Keratinocyte (primary cell): ENCODE data around the gene ATN1. TPM values are rescaled to one million over a fixed set of nuclear protein-coding genes. Genes with fewer than 3 reads are reported as not detected.

Experiments used
- DNase-seq: peaks from one replicate; pipeline ENCODE4 v3.0.0-alpha.2; 2011; ENCODE audit warnings: low read depth, missing footprints, low spot score
- FAIRE-seq: peaks from 2 replicates; lab custom pipeline; 2011; peaks lifted over from hg19 to GRCh38; lab: Jason Lieb, UNC
- H2AFZ ChIP-seq: 2 replicates; pipeline ENCODE4 v1.6.0; 2012; ENCODE audit warnings: low read length, control low read depth, inconsistent platforms; ENCODE audit not compliant: control insufficient read depth
- H3K27ac ChIP-seq: 2 replicates; pipeline ENCODE4 v1.5.1; 2011; ENCODE audit warnings: low read length; ENCODE audit not compliant: control insufficient read depth, insufficient read depth
- H3K27me3 ChIP-seq: 3 replicates; pipeline ENCODE4 v1.6.0; 2011; ENCODE audit warnings: low read length; ENCODE audit not compliant: control insufficient read depth, insufficient read depth; ENCODE audit errors: extremely low read depth
- H3K36me3 ChIP-seq, 2 experiments: 2 replicates in 1 of 2; 3 replicates in 1 of 2; pipeline ENCODE4 v1.5.1; 2011; ENCODE audit warnings: low read length in 2 of 2, mild to moderate bottlenecking in 1 of 2; ENCODE audit not compliant: control insufficient read depth in 2 of 2, insufficient read depth in 2 of 2; ENCODE audit errors: extremely low read depth in 1 of 2
- H3K4me1 ChIP-seq: 3 replicates; pipeline ENCODE4 v1.5.1; 2011; ENCODE audit warnings: low read length; ENCODE audit not compliant: control insufficient read depth, insufficient read depth; ENCODE audit errors: extremely low read depth
- H3K4me2 ChIP-seq: 3 replicates; pipeline ENCODE4 v1.6.0; 2011; ENCODE audit warnings: low read depth, low read length; ENCODE audit not compliant: control insufficient read depth, insufficient read depth; ENCODE audit errors: extremely low read depth
- H3K4me3 ChIP-seq, 3 experiments: fragments of 200-600 bp in 1 of 3; sonication (generic) in 1 of 3; 2 replicates in 2 of 3; 3 replicates in 1 of 3; pipeline ENCODE4 v1.5.1; 2011 to 2016; ENCODE audit warnings: low read length in 3 of 3, mild to moderate bottlenecking in 3 of 3, control low read depth in 2 of 3, inconsistent platforms in 1 of 3, low read depth in 1 of 3, mixed read lengths in 1 of 3, mixed run types in 1 of 3, moderate library complexity in 1 of 3; ENCODE audit not compliant: control insufficient read depth in 2 of 3, insufficient read depth in 2 of 3; ENCODE audit errors: extremely low read depth in 1 of 3
- H3K79me2 ChIP-seq: 2 replicates; pipeline ENCODE4 v1.6.0; 2012; ENCODE audit warnings: low read length; ENCODE audit not compliant: control insufficient read depth, insufficient read depth
- H3K9ac ChIP-seq: 3 replicates; pipeline ENCODE4 v1.6.0; 2011; ENCODE audit warnings: low read length; ENCODE audit not compliant: control insufficient read depth, insufficient read depth; ENCODE audit errors: extremely low read depth
- H3K9me1 ChIP-seq: 3 replicates; pipeline ENCODE4 v1.6.0; 2011; ENCODE audit warnings: low read length; ENCODE audit not compliant: control insufficient read depth, insufficient read depth; ENCODE audit errors: extremely low read depth
- H3K9me3 ChIP-seq: 2 replicates; pipeline ENCODE4 v1.5.1; 2012; ENCODE audit warnings: low read depth, low read length; ENCODE audit not compliant: control insufficient read depth
- H4K20me1 ChIP-seq: 3 replicates; pipeline ENCODE4 v1.6.0; 2011; ENCODE audit warnings: low read length; ENCODE audit not compliant: control insufficient read depth, insufficient read depth; ENCODE audit errors: extremely low read depth
- EZH2 ChIP-seq: IDR thresholded peaks from one replicate; pipeline ENCODE4 v1.6.1; 2012; ENCODE audit warnings: inconsistent platforms, mild to moderate bottlenecking, low read length, moderate library complexity
- dilution Hi-C: fragments of 300-500 bp; cut with MboI; formaldehyde crosslinking; loops from one replicate; pipeline ENCODE4 v1.7.0; 2020; ENCODE audit warnings: low sequenced_read_pairs; ENCODE audit not compliant: extremely low pct_ligation_motif_present
- polyA plus RNA-seq, 5 experiments: library from polyadenylated mRNA; depleted of rRNA in 3 of 5; stranded (reverse) in 3 of 5; stranded (forward) in 1 of 5; unstranded in 1 of 5; fragments of >200 nt; gene quantifications; 1 replicate in 1 of 5; 2 replicates in 3 of 5; 3 replicates in 1 of 5; pipeline versions ENCODE4 v1.2.1 to v1.2.3, GENCODE V29; 2011 to 2012; ENCODE audit warnings: missing spikeins in 2 of 5, low read depth in 1 of 5, low replicate concordance in 1 of 5
- TF ChIP-seq, protein P1 (sequence below), 3 experiments: IDR thresholded peaks in 1 of 3; conservative IDR thresholded peaks in 1 of 3; optimal IDR thresholded peaks in 1 of 3; 2 replicates in 2 of 3; 3 replicates in 1 of 3; pipeline versions ENCODE3 to v1.5.1; 2011; ENCODE audit warnings: low read length in 3 of 3, mild to moderate bottlenecking in 3 of 3, moderate library complexity in 2 of 3, control low read depth in 1 of 3, inconsistent platforms in 1 of 3; ENCODE audit not compliant: insufficient read depth in 2 of 3; ENCODE audit errors: extremely low read depth in 1 of 3

The ATN1 gene
- polyA plus RNA-seq, 1 donor (not counting 4 experiments of a cell fraction or from before 2014, with no cell fraction given), result 6.2 TPM

DNA sequence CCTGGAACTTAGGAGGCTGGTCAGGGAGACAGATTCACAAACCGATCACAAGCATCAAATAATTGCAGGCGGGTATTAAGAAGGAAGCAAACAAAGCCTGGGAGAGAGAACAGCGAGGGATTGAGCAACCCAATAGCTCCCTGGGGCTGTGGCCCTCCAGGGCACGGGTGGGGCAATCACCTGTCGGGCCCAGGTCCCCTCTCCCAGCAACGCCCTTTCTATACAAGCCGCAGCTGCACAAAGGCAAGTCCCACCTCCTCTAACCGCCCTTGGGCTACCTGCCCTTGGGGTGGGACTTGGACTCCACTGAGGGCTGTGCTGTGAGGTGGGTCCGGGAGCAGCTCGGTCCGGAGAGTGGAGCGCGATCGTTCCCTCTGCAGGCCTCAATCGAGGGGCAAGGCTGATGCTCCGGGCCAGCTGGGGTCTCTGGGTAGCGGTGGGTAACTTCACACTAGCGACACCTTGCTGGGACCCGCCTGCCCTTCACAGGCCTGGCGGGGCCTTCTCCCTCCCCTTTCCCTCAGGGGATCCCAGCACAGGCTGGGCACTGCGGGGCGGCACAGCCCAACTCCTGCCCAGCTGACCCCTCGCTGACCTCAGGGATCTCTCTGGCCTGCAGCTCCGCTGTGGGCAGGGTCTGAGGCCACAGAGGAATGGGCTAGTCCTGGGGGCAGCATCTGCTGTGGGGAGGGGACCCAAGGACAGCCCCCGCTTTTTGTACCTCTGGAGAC, 34.7 kb downstream of the ATN1 start:
- Histone ChIP-seq H3K4me3 (peak overlapping the region; percentile 80 to 94 (median 81)), H2AFZ (peak overlapping the region; percentile 61), H3K9me1 (peaks cover 3% of the 10 kb centered on the region), H3K9me3 (no peaks in the 10 kb centered on the region), H3K27me3 (no peaks in the 10 kb centered on the region), H3K36me3 (peaks cover 16 to 29% of the 10 kb centered on the region in 2 experiments), H3K9ac (peak overlapping the region; percentile 99), H3K4me1 (peaks cover 53% of the 10 kb centered on the region), H3K27ac (peak overlapping the region; percentile 95), H4K20me1 (peaks cover 8% of the 10 kb centered on the region), H3K4me2 (peak overlapping the region; percentile 86), H3K79me2 (peaks cover 42% of the 10 kb centered on the region)
- dilution Hi-C loops, result no loop called here
- FAIRE-seq (no peak), DNase-seq (no peak)
- TF ChIP-seq EZH2, result no peak
- TF ChIP-seq, protein P1, sequence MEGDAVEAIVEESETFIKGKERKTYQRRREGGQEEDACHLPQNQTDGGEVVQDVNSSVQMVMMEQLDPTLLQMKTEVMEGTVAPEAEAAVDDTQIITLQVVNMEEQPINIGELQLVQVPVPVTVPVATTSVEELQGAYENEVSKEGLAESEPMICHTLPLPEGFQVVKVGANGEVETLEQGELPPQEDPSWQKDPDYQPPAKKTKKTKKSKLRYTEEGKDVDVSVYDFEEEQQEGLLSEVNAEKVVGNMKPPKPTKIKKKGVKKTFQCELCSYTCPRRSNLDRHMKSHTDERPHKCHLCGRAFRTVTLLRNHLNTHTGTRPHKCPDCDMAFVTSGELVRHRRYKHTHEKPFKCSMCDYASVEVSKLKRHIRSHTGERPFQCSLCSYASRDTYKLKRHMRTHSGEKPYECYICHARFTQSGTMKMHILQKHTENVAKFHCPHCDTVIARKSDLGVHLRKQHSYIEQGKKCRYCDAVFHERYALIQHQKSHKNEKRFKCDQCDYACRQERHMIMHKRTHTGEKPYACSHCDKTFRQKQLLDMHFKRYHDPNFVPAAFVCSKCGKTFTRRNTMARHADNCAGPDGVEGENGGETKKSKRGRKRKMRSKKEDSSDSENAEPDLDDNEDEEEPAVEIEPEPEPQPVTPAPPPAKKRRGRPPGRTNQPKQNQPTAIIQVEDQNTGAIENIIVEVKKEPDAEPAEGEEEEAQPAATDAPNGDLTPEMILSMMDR (optimal IDR thresholded peaks at IDR 0.05 in 1 of 3, IDR thresholded peaks at IDR 0.05 in 1 of 3, conservative IDR thresholded peaks at IDR 0.05 in 1 of 3; ENCODE audit: extremely low read depth in 1 of 3, insufficient read depth in 2 of 3, low read length in 3 of 3), result no peak

DNA sequence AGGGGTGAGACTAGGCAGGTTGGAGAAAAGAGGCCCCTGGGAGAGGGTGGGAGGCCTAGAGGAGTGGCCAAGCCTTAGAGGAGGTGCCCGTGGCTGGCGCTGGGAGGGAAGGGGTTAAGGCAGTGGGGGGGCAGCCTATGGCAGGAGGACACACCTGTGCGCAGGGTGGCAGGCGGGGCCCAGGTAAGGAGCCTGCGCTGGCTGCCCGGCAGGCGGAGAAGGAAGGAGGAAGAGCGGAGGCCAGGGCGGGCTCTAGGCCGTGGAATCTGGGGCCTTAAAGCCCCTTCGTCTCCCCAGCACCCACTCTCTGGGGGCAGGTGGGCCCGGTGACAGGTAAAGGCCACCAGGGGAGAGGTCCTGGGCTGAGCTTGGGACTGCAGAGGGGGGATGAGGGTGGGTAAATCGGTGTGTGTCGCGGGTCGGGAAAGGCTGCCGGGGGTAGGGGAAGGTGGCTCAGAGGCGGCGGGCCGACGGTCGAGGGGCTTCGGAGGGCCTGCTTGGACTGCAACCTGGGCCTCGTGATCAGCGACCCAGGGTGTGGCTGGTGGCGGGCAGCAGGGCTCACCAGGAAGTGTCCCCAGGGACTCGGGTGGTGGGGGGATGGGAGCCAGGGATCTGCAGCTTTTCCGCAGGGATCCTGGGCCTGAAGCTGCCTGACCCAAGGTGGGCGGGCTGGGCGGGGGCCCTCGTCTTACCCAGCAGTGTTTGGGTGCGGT, 35.4 kb downstream of the ATN1 start:
- Histone ChIP-seq H3K4me3 (peak overlapping the region; percentile 80 to 94 (median 81)), H3K36me3 (peaks cover 17 to 36% of the 10 kb centered on the region in 2 experiments), H3K9ac (peak overlapping the region; percentile 99), H3K9me1 (peaks cover 3% of the 10 kb centered on the region), H2AFZ (peak overlapping the region; percentile 61), H3K9me3 (no peaks in the 10 kb centered on the region), H3K4me2 (peak overlapping the region; percentile 93), H3K27me3 (no peaks in the 10 kb centered on the region), H3K79me2 (peaks cover 49% of the 10 kb centered on the region), H3K27ac (peak overlapping the region; percentile 95), H4K20me1 (peaks cover 8% of the 10 kb centered on the region), H3K4me1 (peaks cover 51% of the 10 kb centered on the region)
- dilution Hi-C loops, result no loop called here
- TF ChIP-seq EZH2, result no peak
- TF ChIP-seq, protein P1 (optimal IDR thresholded peaks at IDR 0.05 in 1 of 3, IDR thresholded peaks at IDR 0.05 in 1 of 3, conservative IDR thresholded peaks at IDR 0.05 in 1 of 3; ENCODE audit: extremely low read depth in 1 of 3, insufficient read depth in 2 of 3, low read length in 3 of 3), result peak in 1 of 3 experiments; percentile 41
- DNase-seq (peak; percentile 75), FAIRE-seq (peak; percentile 67)
